ENCODE measurements around the gene CAPN6. TPM values are rescaled to one million over a fixed set of nuclear protein-coding genes. Genes with fewer than 3 reads are reported as not detected.

CAPN6 gene, protein sequence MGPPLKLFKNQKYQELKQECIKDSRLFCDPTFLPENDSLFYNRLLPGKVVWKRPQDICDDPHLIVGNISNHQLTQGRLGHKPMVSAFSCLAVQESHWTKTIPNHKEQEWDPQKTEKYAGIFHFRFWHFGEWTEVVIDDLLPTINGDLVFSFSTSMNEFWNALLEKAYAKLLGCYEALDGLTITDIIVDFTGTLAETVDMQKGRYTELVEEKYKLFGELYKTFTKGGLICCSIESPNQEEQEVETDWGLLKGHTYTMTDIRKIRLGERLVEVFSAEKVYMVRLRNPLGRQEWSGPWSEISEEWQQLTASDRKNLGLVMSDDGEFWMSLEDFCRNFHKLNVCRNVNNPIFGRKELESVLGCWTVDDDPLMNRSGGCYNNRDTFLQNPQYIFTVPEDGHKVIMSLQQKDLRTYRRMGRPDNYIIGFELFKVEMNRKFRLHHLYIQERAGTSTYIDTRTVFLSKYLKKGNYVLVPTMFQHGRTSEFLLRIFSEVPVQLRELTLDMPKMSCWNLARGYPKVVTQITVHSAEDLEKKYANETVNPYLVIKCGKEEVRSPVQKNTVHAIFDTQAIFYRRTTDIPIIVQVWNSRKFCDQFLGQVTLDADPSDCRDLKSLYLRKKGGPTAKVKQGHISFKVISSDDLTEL
- total RNA-seq: under 1 TPM in 3 of 4 donors, not detected in 1; 0.16 to 0.57 (median 0.17) TPM

DNA sequence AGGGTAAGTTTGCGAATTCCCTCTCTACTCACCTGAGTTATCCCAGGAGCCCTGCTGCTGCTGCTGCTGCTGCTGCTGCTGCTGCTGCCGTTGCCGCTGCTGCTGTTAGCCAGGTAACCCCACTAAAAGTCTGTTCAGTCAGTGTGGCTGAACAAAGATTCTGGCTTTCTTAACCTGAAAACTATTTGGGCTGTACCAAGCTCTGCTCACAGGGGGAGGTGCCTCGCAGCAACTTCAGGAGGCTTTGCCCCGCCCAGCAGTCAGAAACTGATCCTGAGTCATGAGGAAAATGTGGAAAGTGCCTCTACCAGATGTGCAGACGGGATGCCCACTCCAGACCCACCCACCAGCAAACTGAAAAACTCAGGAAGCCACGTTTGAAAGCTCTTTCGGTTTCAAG is at the start of gene CAPN6:
CAPN6 (minus strand) TSS at position 145 of the 400 bp plus-strand sequence. CDS start 6,547 bp downstream, outside the sequence.
- TF ChIP-seq, protein P1, sequence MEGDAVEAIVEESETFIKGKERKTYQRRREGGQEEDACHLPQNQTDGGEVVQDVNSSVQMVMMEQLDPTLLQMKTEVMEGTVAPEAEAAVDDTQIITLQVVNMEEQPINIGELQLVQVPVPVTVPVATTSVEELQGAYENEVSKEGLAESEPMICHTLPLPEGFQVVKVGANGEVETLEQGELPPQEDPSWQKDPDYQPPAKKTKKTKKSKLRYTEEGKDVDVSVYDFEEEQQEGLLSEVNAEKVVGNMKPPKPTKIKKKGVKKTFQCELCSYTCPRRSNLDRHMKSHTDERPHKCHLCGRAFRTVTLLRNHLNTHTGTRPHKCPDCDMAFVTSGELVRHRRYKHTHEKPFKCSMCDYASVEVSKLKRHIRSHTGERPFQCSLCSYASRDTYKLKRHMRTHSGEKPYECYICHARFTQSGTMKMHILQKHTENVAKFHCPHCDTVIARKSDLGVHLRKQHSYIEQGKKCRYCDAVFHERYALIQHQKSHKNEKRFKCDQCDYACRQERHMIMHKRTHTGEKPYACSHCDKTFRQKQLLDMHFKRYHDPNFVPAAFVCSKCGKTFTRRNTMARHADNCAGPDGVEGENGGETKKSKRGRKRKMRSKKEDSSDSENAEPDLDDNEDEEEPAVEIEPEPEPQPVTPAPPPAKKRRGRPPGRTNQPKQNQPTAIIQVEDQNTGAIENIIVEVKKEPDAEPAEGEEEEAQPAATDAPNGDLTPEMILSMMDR (IDR thresholded peaks at IDR 0.05; ENCODE audit: low read depth): no peak

DNA sequence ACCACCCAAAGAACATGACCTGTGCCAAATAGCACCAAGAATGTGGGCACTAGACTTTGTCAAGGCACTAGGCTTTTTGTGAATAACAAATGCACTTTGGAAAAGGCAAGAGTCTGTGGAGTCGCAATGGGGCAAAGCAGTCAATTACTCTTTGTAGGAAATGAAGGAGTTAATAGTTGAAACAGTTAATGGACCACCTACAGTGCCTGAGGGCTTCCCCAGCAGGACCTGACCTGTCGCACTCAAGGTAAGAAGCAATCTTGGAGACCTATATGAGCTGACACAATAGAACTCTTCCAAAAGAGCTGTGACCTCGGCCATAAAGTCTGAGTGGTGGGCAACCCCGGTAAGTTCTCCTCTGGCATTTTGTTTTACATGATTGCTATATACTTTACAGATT is 49.2 kb upstream of the CAPN6 start:
- TF ChIP-seq, protein P1 (IDR thresholded peaks at IDR 0.05; ENCODE audit: low read depth): no peak

DNA sequence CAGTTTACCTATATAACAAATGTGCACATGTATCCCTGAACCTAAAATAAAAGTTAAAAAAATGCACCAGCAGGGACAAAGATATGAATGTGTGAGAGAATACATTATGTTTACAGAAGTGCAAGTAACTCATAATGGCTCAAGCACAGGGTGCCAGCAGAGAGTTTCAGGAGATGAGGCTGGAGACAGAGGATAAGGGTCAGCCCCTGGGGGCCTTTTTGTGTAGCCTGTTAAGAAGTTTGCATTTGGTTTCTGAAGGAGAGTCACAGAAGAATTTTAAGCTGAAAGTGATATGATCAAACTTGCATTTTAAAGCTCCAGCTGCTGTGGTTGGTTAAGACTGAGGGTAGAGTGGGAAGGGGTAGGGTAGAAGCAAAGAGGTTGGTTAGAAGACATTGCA is 48.6 kb upstream of the CAPN6 start:
- TF ChIP-seq, protein P1 (IDR thresholded peaks at IDR 0.05; ENCODE audit: low read depth): no peak

DNA sequence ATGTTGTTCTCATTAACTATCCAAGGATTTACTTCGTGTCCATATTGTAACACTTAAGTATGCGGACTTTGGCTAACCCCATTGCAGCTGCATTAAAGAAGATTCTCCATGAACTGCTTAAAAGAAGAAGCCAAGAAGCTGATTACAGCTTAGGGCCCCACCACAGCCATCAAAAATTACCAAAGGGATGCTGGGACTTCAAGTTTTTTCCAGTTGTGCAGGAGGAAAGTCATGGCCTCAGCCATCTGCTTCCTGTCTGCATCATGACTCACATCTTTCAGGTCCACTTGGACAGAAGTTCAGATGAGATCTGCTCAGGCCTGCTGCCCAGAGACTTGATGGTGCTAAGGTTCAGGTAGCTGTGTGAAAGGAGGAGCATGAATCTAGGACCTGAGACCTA is 38.8 kb upstream of the CAPN6 start:
- TF ChIP-seq, protein P1 (IDR thresholded peaks at IDR 0.05; ENCODE audit: low read depth): no peak

DNA sequence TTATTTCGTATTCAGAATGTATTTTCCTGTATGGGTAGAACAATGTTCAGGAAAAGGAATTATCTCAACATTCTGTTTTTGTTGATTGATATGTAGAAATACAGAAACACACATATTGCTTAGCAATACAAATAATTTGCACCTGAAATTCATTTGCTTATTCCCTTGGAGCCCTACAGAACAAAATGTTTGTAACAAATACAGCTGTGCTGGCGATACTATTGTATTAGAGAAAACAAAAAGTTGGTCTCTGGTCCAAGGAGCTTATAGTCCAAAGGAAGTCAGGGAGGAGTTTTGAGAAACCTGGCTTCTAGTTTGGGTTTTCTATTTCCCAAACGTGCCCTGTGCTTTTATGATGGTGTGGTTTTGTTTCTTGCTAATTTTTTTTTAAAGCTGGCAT is 37.8 kb upstream of the CAPN6 start:
- TF ChIP-seq, protein P1 (IDR thresholded peaks at IDR 0.05; ENCODE audit: low read depth): no peak

DNA sequence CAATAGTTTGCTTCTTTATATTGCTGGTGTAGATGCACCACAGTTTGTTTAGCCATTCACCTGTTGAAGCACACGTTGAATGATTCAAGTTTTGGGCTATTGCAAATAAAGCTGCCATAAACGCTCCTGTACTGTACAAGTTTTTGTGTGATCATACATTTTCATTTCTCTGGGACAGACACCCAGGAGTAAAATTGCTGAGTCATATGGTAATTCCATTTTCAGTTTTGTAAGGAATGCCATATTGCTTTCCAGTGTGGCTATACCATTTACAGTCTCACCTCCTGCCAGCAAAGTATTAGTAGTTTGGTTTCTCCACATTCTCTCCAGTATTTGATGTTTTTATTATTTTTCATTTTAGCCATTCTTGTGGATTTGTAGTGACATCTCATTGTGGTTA is 32.0 kb upstream of the CAPN6 start:
- TF ChIP-seq, protein P1 (IDR thresholded peaks at IDR 0.05; ENCODE audit: low read depth): no peak

DNA sequence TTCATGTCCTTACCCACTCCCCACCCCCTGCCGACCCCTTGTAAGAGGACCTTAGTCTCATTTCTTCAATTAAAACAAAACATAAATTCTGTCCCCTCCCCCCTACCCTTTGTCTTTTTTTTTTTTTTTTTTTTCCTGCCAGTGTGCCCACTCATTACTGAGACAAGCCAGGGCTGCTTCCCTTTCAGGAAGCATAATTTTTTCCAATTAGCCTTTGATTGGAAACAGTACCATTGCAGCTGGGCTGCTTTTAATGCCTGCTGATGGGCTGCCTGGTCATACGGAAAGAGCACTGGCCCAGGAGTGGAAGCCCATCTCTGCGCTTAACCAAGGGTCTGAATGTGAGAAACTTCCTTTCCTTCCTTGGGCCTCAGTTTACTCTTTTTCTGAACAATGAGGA is 18.6 kb upstream of the CAPN6 start:
- TF ChIP-seq, protein P1 (IDR thresholded peaks at IDR 0.05; ENCODE audit: low read depth): no peak

Data from subcutaneous adipose tissue (tissue), 4 donors.